Pancreas (tissue), 10 donors: ENCODE data around the gene BCL2. TPM values are rescaled to one million over a fixed set of nuclear protein-coding genes. Genes with fewer than 3 reads are reported as not detected.

Source experiments
- ATAC-seq, 4 donors: fragments of 200-7000 bp; cut with Tn5 transposase; one replicate each; pipeline versions ENCODE4 v1.8.0 to v1.9.1; 2020; ENCODE audit warnings: mild to moderate bottlenecking in 4 of 4, moderate library complexity in 4 of 4
- DNase-seq, 6 donors: peaks; one replicate each; pipeline ENCODE4 v3.0.0-alpha.2; 2020
- FAIRE-seq: peaks from 2 replicates; lab custom pipeline; 2012; peaks lifted over from hg19 to GRCh38; lab: Jason Lieb, UNC
- H3K27ac ChIP-seq, 4 donors: fragments of 200-600 bp; sonication (generic); 1 replicate in 3 of 4; 2 replicates in 1 of 4; pipeline versions ENCODE4 v1.5.0 to v1.8.0; 2020
- H3K27me3 ChIP-seq, 4 donors: fragments of 200-600 bp; one replicate each; pipeline ENCODE4 v1.8.0; 2021
- H3K36me3 ChIP-seq, 3 donors: fragments of 200-600 bp; sonication (generic) in 1 of 3; one replicate each; pipeline versions ENCODE4 v1.5.0 to v1.8.0; 2020 to 2021
- H3K4me1 ChIP-seq, 3 donors: fragments of 200-600 bp; one replicate each; pipeline ENCODE4 v1.8.0; 2021
- H3K4me3 ChIP-seq, 4 donors: fragments of 200-600 bp; sonication (generic) in 2 of 4; one replicate each; pipeline versions ENCODE4 v1.5.0 to v1.8.0; 2020 to 2021
- H3K9me3 ChIP-seq, 4 donors: fragments of 200-600 bp; one replicate each; pipeline ENCODE4 v1.8.0; 2021
- WGBS, 2 donors: extraction: QIAGEN DNeasy Blood & Tissue Kit; methylation state at CpG; one replicate each; pipeline ENCODE4 v1.1.7; 2013; 5-methylcytosine and 5-hydroxymethylcytosine counted together
- intact Hi-C, 3 donors: fragments of 100-400 bp; cut with DNase I; formaldehyde crosslinking; loops; one replicate each; pipeline versions ENCODE4 v1.11.1 to v1.14.2; 2022
- polyA plus RNA-seq, 2 donors: library from polyadenylated mRNA; stranded (reverse); fragments of 200-250 nt; gene quantifications; one replicate each; pipeline ENCODE4 v1.2.3, GENCODE V29; 2013
- total RNA-seq, 6 donors: library from RNA; stranded (reverse); fragmentation: NEBNext Ultra II Directional in 4 of 6; extraction: Animal tissue kit (Norgen Biotek cat#: 25700) in 4 of 6; gene quantifications; one replicate each; pipeline versions ENCODE4 v1.2.1 to v1.2.4, GENCODE V29; 2021 to 2023
- TF ChIP-seq, protein P1 (sequence below), 4 donors: fragments of 200-600 bp; sonication (generic) in 3 of 4; IDR thresholded peaks; one replicate each; pipeline versions ENCODE4 v1.5.0 to v1.8.0; 2021; ENCODE audit warnings: antibody characterized with exemption in 4 of 4
- donor health status: healthy with polysubstance abuse.
- donor health status: DM: no; HTN: no; CAD: no; lungs with moderate emphysema.
- donor health status: DM: no; HTN: no; CAD: no.
- donor health status: control.
- donor health status: control.
- donor health status: Bipolar disorder and iron deficiency.
- donor health status: DM: yes; HTN: yes; CAD: no.
- donor health status: DM: no; HTN: no; CAD: no.
- donor health status: DM: no; HTN: no; CAD: no.
- donor health status: DM: yes; HTN: yes; CAD: no.

The BCL2 gene
- total and polyA plus RNA-seq, 8 donors = 1.9 to 9.0 (median 4.2) TPM

DNA sequence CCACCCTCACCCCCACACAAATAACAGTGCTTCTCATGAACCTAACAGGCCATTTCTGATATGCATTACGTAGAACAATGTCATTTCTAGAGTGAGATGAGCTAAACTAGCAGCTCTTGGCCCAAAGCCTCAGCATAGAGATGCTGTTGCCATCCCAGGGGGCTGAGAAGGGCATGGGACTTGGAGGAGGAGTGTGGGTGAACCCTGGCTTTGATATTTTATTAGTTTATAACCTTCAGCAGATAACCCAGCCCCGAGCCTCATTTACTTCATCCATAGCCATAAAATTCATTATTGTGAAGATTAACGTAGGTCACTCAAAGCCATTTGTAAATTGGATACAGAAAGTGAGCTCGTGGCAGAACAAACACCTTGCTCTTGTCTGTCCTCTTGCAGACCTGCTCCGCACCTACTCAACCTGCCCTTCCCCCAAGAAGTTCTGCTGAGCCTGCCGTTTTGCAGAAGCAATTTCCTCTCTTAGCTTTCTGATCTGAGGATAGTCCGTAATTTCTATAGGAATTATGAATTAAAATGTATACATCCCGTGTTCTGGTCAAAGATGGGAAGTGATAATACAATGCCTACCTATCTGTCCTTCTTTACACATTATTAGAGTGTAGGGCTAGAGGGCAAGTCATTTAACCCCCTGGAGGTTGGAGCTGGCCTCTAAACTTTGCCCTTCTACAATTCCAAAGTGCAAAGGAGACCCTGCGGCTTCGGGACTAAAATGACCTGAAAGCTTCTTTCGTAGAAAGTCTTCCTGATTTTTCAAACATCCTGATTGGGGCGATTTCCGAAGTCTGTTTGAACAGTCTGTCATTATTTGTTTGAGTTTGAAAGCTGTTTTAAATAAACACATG, 187.4 kb downstream of the BCL2 start:
- ATAC-seq = no peak
- no peak for FAIRE-seq
- no peak for DNase-seq
- intact Hi-C loops = loop anchor here in 1 of 3 donors (10.0 kb wide), 2 partner anchors 183 to 313 kb away; partner anchors contain the start of gene BCL2
- WGBS, 2 donors = 34 to 38% methylated on average over 13 of the region's 13 CpGs
- no peaks in the 10 kb centered on the region for H3K36me3 ChIP-seq
- H3K4me1 ChIP-seq = peaks cover 0 to 5% (median 0%) of the 10 kb centered on the region in 3 donors
- H3K27ac ChIP-seq = no peak overlapping the region
- no peaks in the 10 kb centered on the region for H3K27me3 ChIP-seq
- peak overlapping the region in 1 of 4 donors; percentile 12 for H3K4me3 ChIP-seq
- TF ChIP-seq, protein P1, sequence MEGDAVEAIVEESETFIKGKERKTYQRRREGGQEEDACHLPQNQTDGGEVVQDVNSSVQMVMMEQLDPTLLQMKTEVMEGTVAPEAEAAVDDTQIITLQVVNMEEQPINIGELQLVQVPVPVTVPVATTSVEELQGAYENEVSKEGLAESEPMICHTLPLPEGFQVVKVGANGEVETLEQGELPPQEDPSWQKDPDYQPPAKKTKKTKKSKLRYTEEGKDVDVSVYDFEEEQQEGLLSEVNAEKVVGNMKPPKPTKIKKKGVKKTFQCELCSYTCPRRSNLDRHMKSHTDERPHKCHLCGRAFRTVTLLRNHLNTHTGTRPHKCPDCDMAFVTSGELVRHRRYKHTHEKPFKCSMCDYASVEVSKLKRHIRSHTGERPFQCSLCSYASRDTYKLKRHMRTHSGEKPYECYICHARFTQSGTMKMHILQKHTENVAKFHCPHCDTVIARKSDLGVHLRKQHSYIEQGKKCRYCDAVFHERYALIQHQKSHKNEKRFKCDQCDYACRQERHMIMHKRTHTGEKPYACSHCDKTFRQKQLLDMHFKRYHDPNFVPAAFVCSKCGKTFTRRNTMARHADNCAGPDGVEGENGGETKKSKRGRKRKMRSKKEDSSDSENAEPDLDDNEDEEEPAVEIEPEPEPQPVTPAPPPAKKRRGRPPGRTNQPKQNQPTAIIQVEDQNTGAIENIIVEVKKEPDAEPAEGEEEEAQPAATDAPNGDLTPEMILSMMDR (IDR thresholded peaks at IDR 0.05) = no peak
- H3K9me3 ChIP-seq = no peaks in the 10 kb centered on the region

GRCh38 chr18:63131106-63131958, 188.2 kb downstream of the BCL2 start:
- H3K4me1 ChIP-seq = peaks cover 0 to 5% (median 0%) of the 10 kb centered on the region in 3 donors
- no peaks in the 10 kb centered on the region for H3K27me3 ChIP-seq
- H3K36me3 ChIP-seq = no peaks in the 10 kb centered on the region
- FAIRE-seq (no peak), ATAC-seq (peak in 3 of 4 donors; percentile 62 to 73 (median 64)), DNase-seq (peak in 1 of 6 donors; percentile 34)
- WGBS, 2 donors = 34 to 40% methylated on average over 8 of the region's 8 CpGs
- H3K4me3 ChIP-seq = no peak overlapping the region
- TF ChIP-seq, protein P1 (IDR thresholded peaks at IDR 0.05) = peak; percentile 11 to 45 (median 26)
- intact Hi-C loops = loop anchor here in 1 of 3 donors (10.0 kb wide), 2 partner anchors 183 to 313 kb away; partner anchors contain the start of gene BCL2
- no peak overlapping the region for H3K27ac ChIP-seq
- H3K9me3 ChIP-seq = no peaks in the 10 kb centered on the region

DNA sequence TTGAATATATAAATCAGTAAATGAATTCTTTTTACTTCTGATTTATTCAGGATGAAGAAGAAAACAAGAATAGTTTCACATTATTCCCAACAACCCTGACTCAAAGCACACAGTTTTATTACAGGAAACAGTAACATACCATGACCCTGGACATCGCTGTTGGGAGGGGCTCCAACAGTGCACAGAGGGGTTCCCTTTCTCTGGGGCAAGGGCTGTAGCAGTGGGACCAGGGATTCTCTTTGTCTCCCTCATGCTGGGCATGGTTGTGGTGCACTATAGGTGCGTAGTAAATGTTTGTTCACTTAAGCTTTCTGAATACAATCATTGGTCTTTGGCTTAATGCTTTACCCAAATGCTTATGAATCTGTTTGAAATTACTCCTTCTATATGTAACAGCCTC, 189.4 kb downstream of the BCL2 start:
- FAIRE-seq = no peak
- no peaks in the 10 kb centered on the region for H3K36me3 ChIP-seq
- H3K9me3 ChIP-seq = no peaks in the 10 kb centered on the region
- no peak for ATAC-seq
- TF ChIP-seq, protein P1 (IDR thresholded peaks at IDR 0.05) = no peak
- intact Hi-C loops = loop anchor here in 1 of 3 donors (10.0 kb wide), 2 partner anchors 185 to 315 kb away; partner anchors contain the start of gene BCL2
- DNase-seq = no peak
- 76 to 77% methylated on average over 2 of the region's 2 CpGs for WGBS, 2 donors
- H3K4me3 ChIP-seq = no peak overlapping the region
- H3K4me1 ChIP-seq = peaks cover 0 to 5% (median 0%) of the 10 kb centered on the region in 3 donors
- H3K27ac ChIP-seq = no peak overlapping the region
- H3K27me3 ChIP-seq = no peaks in the 10 kb centered on the region

GRCh38 chr18:63128237-63128974, 191.2 kb downstream of the BCL2 start:
- intact Hi-C loops = no loop called here
- ATAC-seq = no peak
- Histone ChIP-seq H3K4me3 (no peak overlapping the region), H3K27me3 (no peaks in the 10 kb centered on the region), H3K27ac (no peak overlapping the region), H3K36me3 (no peaks in the 10 kb centered on the region), H3K9me3 (no peaks in the 10 kb centered on the region), H3K4me1 (peaks cover 0 to 5% (median 5%) of the 10 kb centered on the region in 3 donors)
- 76 to 82% methylated on average over 9 of the region's 9 CpGs for WGBS, 2 donors
- FAIRE-seq = no peak
- DNase-seq = no peak
- TF ChIP-seq, protein P1 (IDR thresholded peaks at IDR 0.05) = no peak
